C1 segment of cervical spinal cord (tissue), 14 donors: ENCODE results near the gene CKB.

Experiments used
- DNase-seq, 14 donors: peaks; one replicate each; lab custom pipeline; 2025; lab: John Stamatoyannopoulos, UW

CKB gene

GRCh38 chr14:103522649-103523574 is at the start of gene CKB:
TSS of gene CKB (minus strand) at chr14:103522830. CDS start at chr14:103522493, 337 bp downstream.
- DNase-seq = peak in 11 of 14 donors; percentile 45 to 82 (median 65)

DNA sequence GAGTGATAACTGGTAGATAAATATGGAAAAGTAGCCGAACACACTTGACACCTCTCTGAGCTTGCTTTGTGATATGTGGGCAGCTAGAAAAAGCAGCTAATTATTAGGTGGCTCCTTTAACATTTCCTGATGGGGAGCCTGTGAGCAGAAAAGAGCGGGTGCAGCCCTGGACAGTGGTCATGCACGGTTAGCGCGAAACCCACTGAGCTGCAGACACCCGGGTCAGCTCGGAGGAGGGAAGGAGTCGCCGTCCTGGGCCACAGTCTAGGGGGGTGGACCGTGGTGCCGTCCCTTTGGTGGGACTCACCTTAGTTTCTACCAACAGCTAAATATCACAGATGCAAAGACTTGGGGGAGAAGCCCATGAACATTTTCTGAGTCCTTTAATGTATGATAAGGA is 46.8 kb upstream of the CKB start:
- DNase-seq = no peak

GRCh38 chr14:103568952-103569351 is 46.3 kb upstream of the CKB start:
- no peak for DNase-seq

DNA sequence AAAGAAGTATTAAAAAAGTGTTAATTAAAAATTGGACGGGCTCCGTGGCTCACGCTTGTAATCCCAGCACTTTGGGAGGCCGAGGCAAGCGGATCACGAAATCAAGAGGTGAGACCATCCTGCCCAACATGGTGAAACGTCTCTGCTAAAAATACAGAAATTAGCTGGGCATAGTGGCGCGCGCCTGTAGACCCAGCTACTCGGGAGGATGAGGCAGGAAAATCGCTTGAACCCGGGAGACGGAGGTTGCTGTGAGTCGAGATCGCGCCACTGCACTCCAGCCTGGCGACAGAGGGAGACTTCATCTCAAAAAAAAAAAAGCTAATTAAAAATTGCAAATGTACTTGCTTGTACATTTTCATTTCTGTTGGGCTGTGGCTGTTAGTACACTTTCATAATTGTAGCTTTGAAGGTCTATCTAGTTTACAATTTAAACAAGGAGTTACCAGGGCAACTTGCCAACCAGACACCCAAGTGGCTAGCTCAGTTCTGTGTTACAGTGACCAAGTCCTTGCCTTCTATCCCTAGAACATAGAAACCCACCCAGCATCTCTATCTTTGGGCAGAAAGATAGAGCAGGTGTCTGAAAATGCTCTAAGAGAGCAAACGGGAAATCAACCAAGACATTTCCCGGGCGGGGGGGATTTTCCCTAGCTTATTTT is 41.3 kb upstream of the CKB start:
- no peak for DNase-seq

- DNase-seq = no peak
Measured at GRCh38 chr14:103563226-103563620, 40.6 kb upstream of the CKB start.

DNA sequence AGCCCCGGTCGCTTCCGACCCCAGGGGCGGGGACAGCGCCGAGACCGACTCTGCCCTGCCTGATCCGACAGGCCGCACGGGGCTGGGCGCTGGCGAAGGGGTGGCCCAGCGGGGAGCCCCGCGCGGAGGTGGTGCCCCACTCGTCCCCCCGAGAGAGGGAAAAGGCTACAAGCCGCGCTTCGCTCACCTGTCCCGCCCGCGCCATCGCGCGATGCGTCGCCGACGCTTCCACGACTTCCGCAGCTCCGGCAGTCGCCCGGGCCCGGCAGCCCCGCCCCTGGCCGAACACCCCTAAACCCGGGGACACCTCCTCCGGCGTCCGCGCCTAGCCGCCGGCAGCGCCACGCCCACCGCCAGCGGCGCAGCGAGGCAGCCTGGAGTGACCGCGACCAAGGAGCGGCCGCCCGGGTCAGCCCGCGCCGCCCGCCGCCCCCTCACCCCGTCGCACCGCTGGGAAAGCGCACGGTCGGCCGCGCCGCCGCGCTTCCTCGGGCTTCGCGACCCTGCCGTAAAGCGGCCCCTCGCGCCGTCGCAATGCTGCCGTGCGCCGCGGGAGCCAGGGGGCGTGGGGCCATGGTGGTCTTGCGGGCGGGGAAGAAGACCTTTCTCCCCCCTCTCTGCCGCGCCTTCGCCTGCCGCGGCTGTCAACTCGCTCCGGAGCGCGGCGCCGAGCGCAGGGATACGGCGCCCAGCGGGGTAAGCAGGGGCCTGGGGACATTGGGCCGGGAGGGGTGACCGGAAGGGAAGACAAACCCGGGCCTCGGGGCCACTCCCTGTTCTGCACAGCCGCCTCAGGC is 40.0 kb upstream of the CKB start, which contains the start of the genes BAG5 and COA8:
TSS of gene BAG5 (minus strand) at position 229 of the 797 bp plus-strand sequence. CDS start 1,493 bp downstream, outside the sequence.
TSS of gene COA8 (plus strand) at position 532 of the 797 bp plus-strand sequence. CDS start at position 574, 42 bp downstream.
- DNase-seq = peak in 13 of 14 donors; percentile 82 to 97 (median 90)

DNA sequence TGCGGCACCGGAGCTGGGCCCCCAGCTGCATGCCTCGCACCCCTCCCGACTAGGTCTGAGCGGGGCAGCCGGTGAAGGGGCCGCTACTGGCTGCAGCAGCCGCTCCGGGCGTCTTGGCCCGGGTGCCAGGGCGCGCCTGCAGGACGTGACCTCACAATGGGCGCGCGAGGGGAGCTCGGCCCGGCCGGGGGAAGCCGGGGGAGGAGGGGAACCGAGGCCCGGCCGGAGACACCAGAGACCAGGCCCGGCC is 39.5 kb upstream of the CKB start:
- DNase-seq = no peak

DNA sequence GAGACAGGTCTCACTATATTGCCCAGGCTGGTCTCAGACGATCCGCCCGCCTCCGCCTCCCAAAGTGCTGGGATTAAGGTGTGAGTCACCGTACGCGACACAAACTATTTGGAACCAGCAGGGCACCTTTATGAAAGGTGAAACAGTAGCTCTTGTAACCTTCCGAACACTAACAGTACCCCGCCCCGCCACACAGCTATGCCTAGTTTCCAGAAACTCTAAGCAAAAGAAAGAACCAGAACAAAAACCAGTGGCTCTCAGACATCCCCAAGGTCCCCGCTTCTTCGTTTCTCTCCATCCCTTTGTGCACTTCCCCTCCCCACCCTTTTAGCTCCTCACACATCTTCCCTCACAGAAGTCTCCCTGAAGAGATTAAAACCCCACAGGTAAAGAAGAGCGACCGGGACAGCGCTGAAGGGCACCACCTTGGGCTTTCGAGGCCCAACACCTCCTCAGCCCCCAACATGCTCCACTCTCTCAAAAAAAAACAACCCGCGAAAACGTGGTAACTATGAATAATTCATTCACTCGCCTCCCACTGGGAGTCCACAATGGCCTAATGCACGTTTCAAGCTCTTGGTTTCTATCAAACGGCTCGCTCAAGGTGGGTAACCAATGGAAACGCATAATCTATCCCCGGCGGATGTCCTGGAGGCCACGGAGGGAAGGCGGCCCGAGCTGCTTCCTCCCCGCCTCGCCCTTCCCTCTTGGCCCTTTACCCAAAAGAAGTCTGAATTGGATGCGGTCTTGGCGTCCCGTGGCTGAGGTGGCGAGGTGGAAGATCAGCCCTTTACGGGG is 39.0 kb upstream of the CKB start:
- DNase-seq = no peak

- DNase-seq = no peak
Measured at GRCh38 chr14:103560691-103561090, 38.1 kb upstream of the CKB start.

- DNase-seq = no peak
Measured at GRCh38 chr14:103559766-103560165, 37.1 kb upstream of the CKB start.

DNA sequence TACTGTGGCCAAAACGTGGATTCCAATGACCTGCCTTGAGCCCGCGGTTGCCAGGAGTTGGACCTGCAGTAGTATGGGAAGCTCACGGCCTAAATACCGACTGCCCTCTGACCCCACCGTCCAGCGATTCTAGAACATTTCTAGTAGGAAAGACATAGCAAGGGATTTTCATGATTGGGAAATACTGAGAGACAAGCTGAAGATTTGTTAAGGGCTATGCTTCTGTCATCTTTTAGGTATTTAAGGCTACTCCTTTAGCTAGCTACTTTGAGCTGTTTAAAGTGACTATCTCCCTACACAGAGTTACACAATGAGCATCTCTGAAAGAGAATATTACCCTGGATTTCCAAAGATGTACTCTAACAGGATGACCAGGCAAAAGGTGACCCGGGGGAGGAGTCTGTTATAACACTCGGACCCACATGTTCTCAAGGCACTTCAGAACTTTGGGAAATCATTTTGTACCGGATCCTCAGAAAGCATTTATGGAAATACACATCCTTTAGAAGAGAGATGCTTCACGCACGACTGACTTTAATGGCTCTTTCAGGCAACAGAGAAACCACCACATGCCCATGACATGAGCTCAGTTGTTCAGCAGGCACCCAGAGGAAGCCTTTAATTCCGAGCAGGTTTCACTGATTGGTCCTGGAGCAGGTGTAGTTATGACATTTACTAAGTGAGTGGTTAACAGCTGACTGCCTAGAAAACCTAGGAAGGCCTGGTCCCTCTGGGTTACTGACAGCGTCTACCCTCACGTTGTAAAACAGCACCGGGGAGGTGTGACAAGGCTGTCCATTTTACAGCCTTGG is 35.6 kb upstream of the CKB start:
- no peak for DNase-seq

GRCh38 chr14:103556946-103557758 is 34.5 kb upstream of the CKB start:
- no peak for DNase-seq

DNA sequence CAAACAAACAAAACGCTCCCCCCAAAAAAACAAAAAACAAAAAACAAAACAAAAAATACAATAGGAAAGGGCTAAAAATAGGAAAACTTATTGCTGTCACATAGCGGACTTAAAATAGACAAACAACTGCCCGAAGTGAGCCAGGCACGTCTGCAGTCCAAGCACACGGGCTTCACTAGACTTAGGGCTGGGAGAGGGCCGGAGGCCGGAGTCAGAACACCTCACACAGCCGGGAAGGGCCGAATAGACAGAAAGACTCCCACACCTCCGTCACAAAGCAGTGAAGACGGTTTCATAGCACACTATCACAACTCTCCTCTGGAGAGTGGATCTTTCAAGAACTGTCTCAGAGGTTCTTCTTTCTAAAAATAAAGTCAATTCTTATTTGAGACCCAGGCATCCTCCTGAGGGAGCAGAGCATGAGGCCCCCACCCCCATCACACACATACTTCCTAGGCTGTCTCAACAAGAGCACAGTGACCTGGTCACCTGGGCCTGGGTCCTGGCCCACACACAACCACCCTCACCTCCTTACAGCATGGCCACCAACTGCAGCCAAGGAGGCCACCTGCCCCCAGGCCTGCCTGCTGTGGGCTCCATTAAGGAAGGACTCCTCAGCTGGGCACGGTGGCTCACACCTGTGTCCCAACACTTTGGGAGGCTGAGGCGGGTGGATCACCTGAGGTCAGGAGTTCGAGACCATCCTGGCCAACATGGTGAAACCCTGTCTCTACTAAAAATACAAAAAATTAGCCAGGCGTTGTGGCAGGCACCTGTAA is 33.1 kb upstream of the CKB start:
- DNase-seq = no peak

GRCh38 chr14:103552846-103553210 is 30.2 kb upstream of the CKB start:
- DNase-seq = no peak

DNA sequence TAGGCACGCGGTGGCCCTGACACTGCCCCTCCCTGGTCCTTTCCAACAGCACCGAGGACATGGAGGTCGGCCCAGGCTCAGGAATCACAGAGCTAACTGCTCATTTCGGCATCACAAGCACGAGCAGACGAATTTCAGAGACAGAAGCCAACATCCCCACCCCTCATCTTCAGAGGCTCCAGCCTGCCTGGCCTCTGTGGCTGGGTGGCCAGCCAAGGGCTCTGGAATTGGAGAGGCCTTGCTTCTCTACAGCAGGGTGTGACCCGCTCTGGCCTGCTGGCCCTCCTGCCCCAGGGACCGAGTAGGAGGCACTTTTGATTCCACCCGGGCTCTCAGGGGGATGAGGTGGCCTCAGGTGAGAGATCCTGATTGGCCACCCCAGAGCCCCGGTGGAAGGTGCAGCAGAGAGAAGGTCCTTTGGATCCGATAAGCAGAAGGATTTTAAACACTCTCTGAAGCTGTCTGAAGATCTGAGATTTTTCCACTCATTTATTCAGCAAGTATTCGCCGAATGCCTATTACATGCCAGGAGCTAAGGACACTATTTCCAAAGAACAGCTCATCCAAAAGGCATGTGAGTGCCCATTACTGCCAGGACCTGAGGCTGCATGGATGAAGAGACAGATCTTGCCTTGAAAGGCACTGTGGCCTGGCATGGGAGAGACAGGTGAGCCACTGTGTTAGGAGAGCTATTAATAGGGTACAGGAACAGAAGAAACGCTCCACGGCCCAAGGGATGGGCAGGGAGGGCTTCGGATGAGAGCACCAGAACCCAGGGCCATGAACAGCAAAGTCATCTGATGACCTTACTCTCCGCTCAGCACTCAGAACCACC is 29.6 kb upstream of the CKB start:
- DNase-seq = peak in 1 of 14 donors; percentile 61

- peak in 6 of 14 donors; percentile 22 to 66 (median 56) for DNase-seq
Measured at GRCh38 chr14:103551338-103551762, 28.7 kb upstream of the CKB start.

GRCh38 chr14:103550451-103551337 is 28.1 kb upstream of the CKB start:
- peak in 6 of 14 donors; percentile 32 to 71 (median 67) for DNase-seq
